ENCODE data around the gene ATG16L2.

DNA sequence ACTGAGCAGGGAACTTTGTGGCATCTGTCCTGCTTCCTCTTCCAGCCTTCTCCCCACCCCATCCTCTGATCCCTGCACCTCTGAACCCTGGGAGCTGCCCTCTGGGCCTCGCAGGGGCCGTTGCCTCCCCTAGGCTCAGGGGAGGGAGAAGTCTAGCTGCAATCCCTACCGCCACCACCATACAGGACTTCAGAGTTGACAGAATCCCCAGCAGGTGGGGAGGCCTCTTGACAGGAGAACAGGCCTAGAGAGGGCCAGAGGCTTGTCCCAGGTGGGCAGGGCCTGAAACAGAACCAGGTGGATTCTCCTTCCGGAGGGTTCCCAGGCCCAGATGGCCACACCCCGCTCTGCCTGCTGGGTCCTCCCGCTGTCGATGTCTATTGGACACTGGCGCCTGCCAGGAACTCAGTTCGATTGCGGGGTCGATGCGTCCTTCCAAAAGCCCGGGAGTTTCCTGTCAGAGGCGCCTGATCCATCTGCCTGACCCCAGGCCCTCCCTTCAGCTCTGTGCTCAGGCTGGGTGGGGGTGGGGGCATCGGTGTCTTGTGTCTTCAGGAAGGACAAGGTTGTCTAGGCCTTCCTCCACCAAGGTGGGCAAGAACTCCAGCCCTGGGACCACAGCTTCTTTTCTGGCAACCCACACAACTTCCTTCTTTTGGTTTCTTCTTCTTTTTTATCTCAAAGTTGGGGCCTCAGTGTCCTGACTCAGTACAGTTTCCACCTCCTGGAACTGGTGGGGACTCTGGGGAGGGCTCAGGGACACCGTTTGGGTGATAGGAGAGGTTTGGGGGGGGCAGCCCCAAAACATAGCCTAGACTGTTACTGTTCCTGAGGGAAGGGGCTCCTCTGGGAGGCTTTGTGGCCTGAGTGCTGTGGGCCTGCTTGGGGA is 26.8 kb upstream of the ATG16L2 start:
- TF ChIP-seq, protein P1, sequence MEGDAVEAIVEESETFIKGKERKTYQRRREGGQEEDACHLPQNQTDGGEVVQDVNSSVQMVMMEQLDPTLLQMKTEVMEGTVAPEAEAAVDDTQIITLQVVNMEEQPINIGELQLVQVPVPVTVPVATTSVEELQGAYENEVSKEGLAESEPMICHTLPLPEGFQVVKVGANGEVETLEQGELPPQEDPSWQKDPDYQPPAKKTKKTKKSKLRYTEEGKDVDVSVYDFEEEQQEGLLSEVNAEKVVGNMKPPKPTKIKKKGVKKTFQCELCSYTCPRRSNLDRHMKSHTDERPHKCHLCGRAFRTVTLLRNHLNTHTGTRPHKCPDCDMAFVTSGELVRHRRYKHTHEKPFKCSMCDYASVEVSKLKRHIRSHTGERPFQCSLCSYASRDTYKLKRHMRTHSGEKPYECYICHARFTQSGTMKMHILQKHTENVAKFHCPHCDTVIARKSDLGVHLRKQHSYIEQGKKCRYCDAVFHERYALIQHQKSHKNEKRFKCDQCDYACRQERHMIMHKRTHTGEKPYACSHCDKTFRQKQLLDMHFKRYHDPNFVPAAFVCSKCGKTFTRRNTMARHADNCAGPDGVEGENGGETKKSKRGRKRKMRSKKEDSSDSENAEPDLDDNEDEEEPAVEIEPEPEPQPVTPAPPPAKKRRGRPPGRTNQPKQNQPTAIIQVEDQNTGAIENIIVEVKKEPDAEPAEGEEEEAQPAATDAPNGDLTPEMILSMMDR (conservative IDR thresholded peaks at IDR 0.05 in 1 of 2, IDR thresholded peaks at IDR 0.05 in 1 of 2; ENCODE audit: extremely low read depth in 1 of 2, insufficient read depth in 1 of 2, low read depth in 1 of 2, low read length in 2 of 2): no peak
- no peak for TF ChIP-seq EZH2 (IDR thresholded peaks at IDR 0.05; ENCODE audit: borderline replicate concordance, low read length)
